Loucy (cell line): ENCODE measurements around the gene OSCAR.

ENCODE experiments used
- CTCF ChIP-seq: fragments of 200-600 bp; sonication (generic); conservative IDR thresholded peaks from 2 replicates; pipeline ENCODE4 v1.5.1; 2014; ENCODE audit warnings: mild to moderate bottlenecking, antibody characterized with exemption, low read length
- EZH2phosphoT487 ChIP-seq: fragments of 200-600 bp; IDR thresholded peaks from 2 replicates; pipeline ENCODE4 v1.6.1; 2018; ENCODE audit warnings: antibody characterized with exemption, mild to moderate bottlenecking, moderate library complexity, borderline replicate concordance

GRCh38 chr19:54063350-54064116 is 37.1 kb downstream of the OSCAR start, which contains the start of gene VSTM1:
- TF ChIP-seq CTCF (no peak), EZH2phosphoT487 (no peak)
